Left ventricle myocardium superior (tissue), 1 donor: ENCODE data around the gene GPR15. TPM values are rescaled to one million over a fixed set of nuclear protein-coding genes. Genes with fewer than 3 reads are reported as not detected.

Experiments used
- ATAC-seq: fragments of 200-7000 bp; cut with Tn5 transposase; one replicate; pipeline ENCODE4 v1.9.1; 2020; ENCODE audit warnings: mild to moderate bottlenecking, moderate library complexity
- DNase-seq: peaks from one replicate; pipeline ENCODE4 v3.0.0-alpha.2; 2020
- intact Hi-C: fragments of 100-400 bp; cut with micrococcal nuclease; formaldehyde crosslinking; loops from one replicate; pipeline ENCODE4 v1.11.0; 2022
- total RNA-seq: library from RNA; stranded (reverse); fragmentation: NEBNext Ultra II Directional; extraction: Animal tissue kit (Norgen Biotek cat#: 25700); gene quantifications from one replicate; pipeline ENCODE4 v1.2.1, GENCODE V29; 2021
- donor health status: DM: no; HTN: yes; CAD: no; lungs with severe emphysema.

GPR15 gene
- total RNA-seq, 1 donor from 2014 or later = not detected

GRCh38 chr3:98580401-98581386 lies 48.9 kb downstream of the GPR15 start:
- DNase-seq (no peak), ATAC-seq (no peak)
- intact Hi-C loops = no loop called here

DNA sequence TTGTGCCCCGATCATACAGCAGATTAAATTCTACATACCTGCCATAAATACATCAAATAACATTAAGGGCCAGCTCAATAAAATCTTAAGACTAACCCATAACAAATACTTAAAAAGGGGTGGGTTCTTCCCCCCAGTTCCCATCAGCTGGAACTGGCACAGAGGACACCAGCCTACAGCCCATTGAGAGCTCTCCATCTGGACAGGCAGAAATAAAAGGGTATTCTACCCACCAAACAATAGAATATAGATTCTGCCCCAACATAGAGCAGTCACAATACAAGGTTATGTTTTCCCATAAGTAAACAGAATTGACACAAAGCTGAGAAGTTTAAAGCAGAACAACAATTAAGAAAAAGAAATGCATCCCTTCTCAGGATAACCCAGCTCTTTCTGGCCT lies 49.7 kb downstream of the GPR15 start:
- intact Hi-C loops = no loop called here
- ATAC-seq (no peak), DNase-seq (no peak)

DNA sequence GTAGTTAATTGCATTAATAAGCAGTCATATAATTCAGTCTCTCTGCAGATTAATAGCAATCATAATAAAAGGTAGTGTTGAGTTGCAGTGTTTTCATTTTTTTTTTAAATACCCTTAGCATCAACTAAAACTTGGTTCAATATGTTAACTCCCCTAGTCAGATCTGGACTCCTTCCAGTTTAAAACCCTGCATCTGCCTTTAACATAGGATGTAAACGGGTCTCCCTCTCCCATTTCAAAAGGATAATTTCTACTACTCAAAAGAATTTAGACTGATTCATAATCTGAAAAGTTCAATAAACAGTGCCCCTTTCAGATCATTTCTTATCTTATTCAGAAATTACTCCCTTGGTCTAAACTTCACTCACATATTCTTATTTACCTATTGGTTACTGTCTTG lies 50.3 kb downstream of the GPR15 start:
- ATAC-seq = no peak
- DNase-seq = no peak
- intact Hi-C loops = no loop called here

DNA sequence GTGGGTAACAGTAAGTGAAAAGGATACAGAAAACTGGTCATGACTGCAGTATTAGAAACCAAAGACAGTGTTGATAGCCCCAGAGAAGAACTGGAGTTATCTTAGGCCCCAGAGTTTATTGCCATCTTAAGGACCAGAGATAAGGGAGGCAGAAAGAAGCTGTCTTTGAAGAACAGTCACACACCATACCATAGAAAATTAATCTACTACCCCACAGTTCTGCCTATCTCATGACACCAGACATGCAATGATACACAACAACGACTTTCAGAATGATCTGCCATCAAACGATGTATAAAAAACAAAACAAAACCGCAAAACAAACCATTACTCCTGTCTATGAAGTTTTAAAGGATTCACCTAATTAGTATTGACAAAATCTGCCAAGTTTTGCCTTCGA lies 52.0 kb downstream of the GPR15 start:
- ATAC-seq = no peak
- DNase-seq = no peak
- intact Hi-C loops = no loop called here

Other genes with a start within 250 kb of the GPR15 start
- not detected for gene OR5H2, start 249.5 kb upstream of the GPR15 start, total RNA-seq
- not detected for gene OR5K4, start 178.1 kb upstream of the GPR15 start, total RNA-seq
- gene OR5K3, start 141.3 kb upstream of the GPR15 start, total RNA-seq = not detected
- not detected for gene OR5K1, start 68.8 kb upstream of the GPR15 start, total RNA-seq
- gene OR5K2, start 34.3 kb upstream of the GPR15 start, total RNA-seq = not detected
- gene CLDND1, start 9.1 kb upstream of the GPR15 start, total RNA-seq = 75.6 TPM
- 12.1 TPM for gene CPOX, start 61.6 kb downstream of the GPR15 start, total RNA-seq
- gene ST3GAL6, start 231.4 kb downstream of the GPR15 start, total RNA-seq = 27.0 TPM